ENCODE measurements around the gene ULK1.
A peak's percentile ranks its signal among the peaks of the same experiment; 100 is the strongest.
"Not testable (repeated sequence)": the region's sequence is repeated elsewhere in the genome, so short reads cannot be mapped to it uniquely, and the experiment has no call there.

The ULK1 gene

DNA sequence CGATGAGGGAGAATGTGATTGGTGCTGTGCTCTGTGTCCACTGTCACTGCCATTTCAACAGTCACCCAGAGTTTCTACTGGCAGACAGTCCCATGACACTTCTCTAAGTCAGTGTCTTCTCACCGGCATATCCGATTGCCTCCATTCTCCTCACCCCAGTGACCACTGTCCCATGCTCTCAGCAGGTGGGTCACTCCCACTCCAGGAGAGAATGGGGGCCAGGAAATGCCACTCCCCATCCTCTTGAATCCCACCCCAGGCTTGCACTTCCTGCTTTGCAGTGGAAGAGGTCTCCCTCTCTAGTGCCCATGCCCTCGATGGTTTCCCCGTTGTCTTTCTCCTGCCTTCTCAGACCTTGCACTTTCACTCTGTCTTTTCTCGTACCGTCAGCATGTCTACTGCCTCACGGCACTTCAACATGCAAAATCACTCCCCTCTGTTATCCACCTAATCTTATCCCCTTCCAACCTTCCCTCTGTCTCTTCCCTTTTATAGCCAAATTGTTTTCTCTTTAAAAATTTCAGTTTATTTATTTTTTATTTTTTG, 53.1 kb downstream of the ULK1 start:
- H3K14ac ChIP-seq (ENCODE audit: low read length), result no peak overlapping the region
- no peak overlapping the region for H2AK5ac ChIP-seq (ENCODE audit: low read depth, low read length)
- no peak overlapping the region for H3K9ac ChIP-seq (ENCODE audit: low read depth, low read length, poor library complexity)
- H2AFZ ChIP-seq (ENCODE audit: low read length), result peak overlapping the region; percentile 66
- H3K4me2 ChIP-seq (ENCODE audit: insufficient read depth, low read length, poor library complexity, severe bottlenecking), result no peak overlapping the region
- H2BK120ac ChIP-seq (ENCODE audit: low read depth, low read length), result no peak overlapping the region
- no peak overlapping the region for H2BK5ac ChIP-seq (ENCODE audit: low read length)
- no peak overlapping the region for H2BK12ac ChIP-seq (ENCODE audit: low read length)
- H3K23ac ChIP-seq (ENCODE audit: low read depth, low read length, poor library complexity), result no peak overlapping the region
- H3K18ac ChIP-seq (ENCODE audit: low read length), result no peak overlapping the region
- H3K4ac ChIP-seq (ENCODE audit: low read length), result no peak overlapping the region
- no peak overlapping the region for H2BK15ac ChIP-seq (ENCODE audit: low read length)
- peaks cover 0 to 2% (median 0%) of the 10 kb centered on the region in 3 experiments for H3K27me3 ChIP-seq (ENCODE audit: control insufficient read depth in 3 of 3, insufficient read depth in 3 of 3, low read depth in 1 of 3, low read length in 3 of 3)
- no peak overlapping the region for H3K4me3 ChIP-seq (ENCODE audit: low read length in 2 of 2)
- peaks cover 9% of the 10 kb centered on the region for H3K79me1 ChIP-seq (ENCODE audit: low read depth, low read length)
- H3K36me3 ChIP-seq (replicated peaks in 1 of 2; ENCODE audit: control insufficient read depth in 2 of 2, insufficient read depth in 2 of 2, low read length in 2 of 2), result peaks cover 18 to 30% of the 10 kb centered on the region in 2 donors
- H3K27ac ChIP-seq (replicated peaks; ENCODE audit: low read length), result no peak overlapping the region
- no peak for DNase-seq (ENCODE audit: low spot score)
- H3K9me3 ChIP-seq (replicated peaks in 1 of 2; ENCODE audit: control insufficient read depth in 2 of 2, insufficient read depth in 1 of 2, low read depth in 1 of 2, low read length in 2 of 2), result peaks cover 0 to 4% of the 10 kb centered on the region in 2 donors
- H4K8ac ChIP-seq (ENCODE audit: low read depth, low read length), result no peak overlapping the region
- no CpG with 5 or more reads among the region's 8 CpGs for WGBS, 2 donors (ENCODE audit: extremely low coverage in 2 of 2, insufficient read length in 2 of 2, insufficient replicate concordance in 1 of 2)
- H3K4me1 ChIP-seq (ENCODE audit: control insufficient read depth in 2 of 2, insufficient read depth in 1 of 2, low read depth in 1 of 2, low read length in 2 of 2), result peaks cover 2% of the 10 kb centered on the region in 2 donors
- H4K91ac ChIP-seq (ENCODE audit: low read depth, low read length, poor library complexity), result no peak overlapping the region

DNA sequence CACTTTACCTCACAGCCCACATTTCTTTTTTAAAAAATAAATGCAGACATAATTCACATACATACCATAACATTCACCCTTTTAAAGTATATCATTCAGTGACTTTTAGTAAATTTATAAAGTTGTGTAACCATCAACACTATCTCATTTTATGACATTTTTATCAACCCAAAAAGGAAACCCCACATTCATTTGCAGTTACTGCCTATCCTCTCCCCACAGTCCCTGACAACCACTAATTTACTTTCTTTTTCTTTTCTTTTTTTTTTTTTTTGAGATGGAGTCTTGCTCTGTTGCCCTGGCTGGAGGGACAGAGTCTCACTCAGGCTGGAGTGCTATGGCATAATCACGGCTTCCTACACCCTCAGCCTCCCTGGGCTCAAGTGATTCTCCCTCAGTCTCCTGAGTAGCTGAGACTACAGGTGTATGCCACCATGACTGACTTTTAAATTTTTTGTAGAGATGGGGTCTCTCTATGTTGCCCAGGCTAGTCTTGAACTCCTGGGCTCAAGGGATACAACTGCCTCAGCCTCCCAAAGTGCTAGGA, 53.8 kb downstream of the ULK1 start:
- Histone ChIP-seq H2BK5ac (ENCODE audit: low read length) (no peak overlapping the region), H3K9me3 (replicated peaks in 1 of 2; ENCODE audit: control insufficient read depth in 2 of 2, insufficient read depth in 1 of 2, low read depth in 1 of 2, low read length in 2 of 2) (peaks cover 0 to 4% of the 10 kb centered on the region in 2 donors), H2AFZ (ENCODE audit: low read length) (no peak overlapping the region), H3K18ac (ENCODE audit: low read length) (no peak overlapping the region), H2BK15ac (ENCODE audit: low read length) (no peak overlapping the region), H2BK120ac (ENCODE audit: low read depth, low read length) (no peak overlapping the region), H3K9ac (ENCODE audit: low read depth, low read length, poor library complexity) (no peak overlapping the region), H3K23ac (ENCODE audit: low read depth, low read length, poor library complexity) (no peak overlapping the region), H2AK5ac (ENCODE audit: low read depth, low read length) (no peak overlapping the region), H3K4me1 (ENCODE audit: control insufficient read depth in 2 of 2, insufficient read depth in 1 of 2, low read depth in 1 of 2, low read length in 2 of 2) (peaks cover 2% of the 10 kb centered on the region in 2 donors), H3K14ac (ENCODE audit: low read length) (no peak overlapping the region), H3K27ac (replicated peaks; ENCODE audit: low read length) (no peak overlapping the region), H4K8ac (ENCODE audit: low read depth, low read length) (no peak overlapping the region), H3K4me2 (ENCODE audit: insufficient read depth, low read length, poor library complexity, severe bottlenecking) (no peak overlapping the region), H4K91ac (ENCODE audit: low read depth, low read length, poor library complexity) (no peak overlapping the region), H3K27me3 (ENCODE audit: control insufficient read depth in 3 of 3, insufficient read depth in 3 of 3, low read depth in 1 of 3, low read length in 3 of 3) (peaks cover 0 to 2% (median 0%) of the 10 kb centered on the region in 3 experiments), H3K36me3 (replicated peaks in 1 of 2; ENCODE audit: control insufficient read depth in 2 of 2, insufficient read depth in 2 of 2, low read length in 2 of 2) (peaks cover 13 to 29% of the 10 kb centered on the region in 2 donors), H3K4me3 (ENCODE audit: low read length in 2 of 2) (no peak overlapping the region), H3K79me1 (ENCODE audit: low read depth, low read length) (peaks cover 6% of the 10 kb centered on the region), H3K4ac (ENCODE audit: low read length) (no peak overlapping the region), H2BK12ac (ENCODE audit: low read length) (no peak overlapping the region)
- WGBS, 2 donors (ENCODE audit: extremely low coverage in 2 of 2, insufficient read length in 2 of 2, insufficient replicate concordance in 1 of 2), result no CpG with 5 or more reads among the region's 1 CpG
- DNase-seq (ENCODE audit: low spot score), result no peak

DNA sequence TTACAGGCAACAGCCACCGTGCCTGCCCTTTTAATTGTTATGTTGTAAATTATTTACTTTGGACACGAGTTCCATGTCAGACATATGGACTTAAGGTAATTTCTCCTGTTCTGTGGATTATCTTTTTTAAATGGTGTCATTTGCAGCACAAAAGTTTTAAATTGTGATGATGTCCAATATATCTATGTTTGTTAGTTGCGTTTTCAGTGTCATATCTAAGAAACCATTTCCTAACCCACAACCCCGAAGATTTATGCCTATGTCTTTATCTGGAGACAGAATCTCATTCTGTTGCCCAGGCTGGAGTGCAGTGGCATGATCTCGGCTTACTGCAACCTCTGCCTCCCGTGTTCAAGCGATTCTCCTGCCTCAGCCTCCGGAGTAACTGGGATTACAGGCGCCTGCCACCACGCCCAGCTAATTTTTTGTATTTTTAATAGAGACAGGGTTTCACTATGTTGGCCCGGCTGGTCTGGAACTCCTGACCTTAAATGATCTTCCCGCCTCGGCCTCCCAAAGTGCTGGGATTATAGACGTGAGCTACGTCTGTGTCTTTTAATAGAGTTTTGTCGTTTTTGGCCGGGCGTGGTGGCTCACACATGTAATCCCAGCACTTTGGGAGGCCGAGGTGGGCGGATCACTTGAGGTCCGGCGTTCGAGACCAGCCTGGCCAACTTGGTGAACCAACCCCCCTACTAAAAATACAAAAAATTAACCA, 54.5 kb downstream of the ULK1 start:
- Histone ChIP-seq H2BK5ac (ENCODE audit: low read length) (peak overlapping the region; percentile 56), H3K4me3 (ENCODE audit: low read length in 2 of 2) (peak overlapping the region in 1 of 2 donors; percentile 78), H2AFZ (ENCODE audit: low read length) (peak overlapping the region; percentile 89), H3K36me3 (replicated peaks in 1 of 2; ENCODE audit: control insufficient read depth in 2 of 2, insufficient read depth in 2 of 2, low read length in 2 of 2) (peaks cover 9 to 27% of the 10 kb centered on the region in 2 donors), H3K4me2 (ENCODE audit: insufficient read depth, low read length, poor library complexity, severe bottlenecking) (peak overlapping the region; percentile 78)
- not testable (repeated sequence) for H2BK12ac ChIP-seq (ENCODE audit: low read length); H2AK5ac ChIP-seq (ENCODE audit: low read depth, low read length); H3K4me1 ChIP-seq (ENCODE audit: control insufficient read depth in 2 of 2, insufficient read depth in 1 of 2, low read depth in 1 of 2, low read length in 2 of 2); H3K9ac ChIP-seq (ENCODE audit: low read depth, low read length, poor library complexity); H4K91ac ChIP-seq (ENCODE audit: low read depth, low read length, poor library complexity); H3K79me1 ChIP-seq (ENCODE audit: low read depth, low read length); H3K9me3 ChIP-seq (replicated peaks in 1 of 2; ENCODE audit: control insufficient read depth in 2 of 2, insufficient read depth in 1 of 2, low read depth in 1 of 2, low read length in 2 of 2); H3K23ac ChIP-seq (ENCODE audit: low read depth, low read length, poor library complexity); H3K18ac ChIP-seq (ENCODE audit: low read length); H2BK15ac ChIP-seq (ENCODE audit: low read length); H3K4ac ChIP-seq (ENCODE audit: low read length); DNase-seq (ENCODE audit: low spot score); H3K14ac ChIP-seq (ENCODE audit: low read length); H4K8ac ChIP-seq (ENCODE audit: low read depth, low read length); H3K27ac ChIP-seq (replicated peaks; ENCODE audit: low read length); H3K27me3 ChIP-seq (ENCODE audit: control insufficient read depth in 3 of 3, insufficient read depth in 3 of 3, low read depth in 1 of 3, low read length in 3 of 3); H2BK120ac ChIP-seq (ENCODE audit: low read depth, low read length)
- no CpG with 5 or more reads among the region's 23 CpGs for WGBS, 2 donors (ENCODE audit: extremely low coverage in 2 of 2, insufficient read length in 2 of 2, insufficient replicate concordance in 1 of 2)
